ENCODE results near the gene C6.

C6 gene

DNA sequence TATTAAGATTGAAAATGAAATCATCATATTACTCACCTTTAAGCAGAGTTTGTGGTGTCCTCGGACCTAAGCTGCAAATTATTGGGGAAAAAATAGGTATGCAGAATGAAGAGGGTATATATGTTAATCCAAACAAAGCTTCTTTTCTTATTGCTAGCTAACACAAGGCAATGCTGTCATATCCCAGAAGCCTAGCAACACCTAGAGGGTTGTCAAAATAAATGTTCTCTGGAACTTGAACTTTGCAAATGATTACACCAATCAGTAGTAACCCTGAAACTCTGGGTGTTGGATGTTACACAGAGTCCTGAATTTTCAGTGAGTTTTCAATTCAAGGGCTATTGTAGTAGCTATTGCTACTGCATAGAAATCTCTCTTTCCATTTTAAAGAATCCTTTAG, at the start of gene C6:
C6 (minus strand) TSS at position 193 of the 400 bp plus-strand sequence. CDS start 10,302 bp downstream, outside the sequence.
- no peak for ATAC-seq
- TF ChIP-seq, protein P1, sequence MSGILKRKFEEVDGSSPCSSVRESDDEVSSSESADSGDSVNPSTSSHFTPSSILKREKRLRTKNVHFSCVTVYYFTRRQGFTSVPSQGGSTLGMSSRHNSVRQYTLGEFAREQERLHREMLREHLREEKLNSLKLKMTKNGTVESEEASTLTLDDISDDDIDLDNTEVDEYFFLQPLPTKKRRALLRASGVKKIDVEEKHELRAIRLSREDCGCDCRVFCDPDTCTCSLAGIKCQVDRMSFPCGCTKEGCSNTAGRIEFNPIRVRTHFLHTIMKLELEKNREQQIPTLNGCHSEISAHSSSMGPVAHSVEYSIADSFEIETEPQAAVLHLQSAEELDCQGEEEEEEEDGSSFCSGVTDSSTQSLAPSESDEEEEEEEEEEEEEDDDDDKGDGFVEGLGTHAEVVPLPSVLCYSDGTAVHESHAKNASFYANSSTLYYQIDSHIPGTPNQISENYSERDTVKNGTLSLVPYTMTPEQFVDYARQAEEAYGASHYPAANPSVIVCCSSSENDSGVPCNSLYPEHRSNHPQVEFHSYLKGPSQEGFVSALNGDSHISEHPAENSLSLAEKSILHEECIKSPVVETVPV (CRISPR knock-in tag; IDR thresholded peaks at IDR 0.05) = no peak
- TF ChIP-seq GLIS3 (CRISPR knock-in tag; IDR thresholded peaks at IDR 0.05) (no peak), TOX (CRISPR knock-in tag; IDR thresholded peaks at IDR 0.05; ENCODE audit: borderline replicate concordance) (no peak), PPARA (CRISPR knock-in tag; IDR thresholded peaks at IDR 0.05; ENCODE audit: borderline replicate concordance) (no peak), ZC3H10 (CRISPR knock-in tag; IDR thresholded peaks at IDR 0.05) (no peak), TCF4 (CRISPR knock-in tag; IDR thresholded peaks at IDR 0.05; ENCODE audit: borderline replicate concordance) (no peak), BACH2 (CRISPR knock-in tag; IDR thresholded peaks at IDR 0.05; ENCODE audit: borderline replicate concordance) (no peak), ESRRG (CRISPR knock-in tag; IDR thresholded peaks at IDR 0.05) (no peak), ZNF8 (CRISPR knock-in tag; IDR thresholded peaks at IDR 0.05) (no peak), RARB (CRISPR knock-in tag; IDR thresholded peaks at IDR 0.05) (no peak), TSHZ2 (CRISPR knock-in tag; IDR thresholded peaks at IDR 0.05) (no peak), ZNF70 (CRISPR knock-in tag; IDR thresholded peaks at IDR 0.05) (no peak)
- TF ChIP-seq, protein P2, sequence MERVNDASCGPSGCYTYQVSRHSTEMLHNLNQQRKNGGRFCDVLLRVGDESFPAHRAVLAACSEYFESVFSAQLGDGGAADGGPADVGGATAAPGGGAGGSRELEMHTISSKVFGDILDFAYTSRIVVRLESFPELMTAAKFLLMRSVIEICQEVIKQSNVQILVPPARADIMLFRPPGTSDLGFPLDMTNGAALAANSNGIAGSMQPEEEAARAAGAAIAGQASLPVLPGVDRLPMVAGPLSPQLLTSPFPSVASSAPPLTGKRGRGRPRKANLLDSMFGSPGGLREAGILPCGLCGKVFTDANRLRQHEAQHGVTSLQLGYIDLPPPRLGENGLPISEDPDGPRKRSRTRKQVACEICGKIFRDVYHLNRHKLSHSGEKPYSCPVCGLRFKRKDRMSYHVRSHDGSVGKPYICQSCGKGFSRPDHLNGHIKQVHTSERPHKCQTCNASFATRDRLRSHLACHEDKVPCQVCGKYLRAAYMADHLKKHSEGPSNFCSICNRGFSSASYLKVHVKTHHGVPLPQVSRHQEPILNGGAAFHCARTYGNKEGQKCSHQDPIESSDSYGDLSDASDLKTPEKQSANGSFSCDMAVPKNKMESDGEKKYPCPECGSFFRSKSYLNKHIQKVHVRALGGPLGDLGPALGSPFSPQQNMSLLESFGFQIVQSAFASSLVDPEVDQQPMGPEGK (CRISPR knock-in tag; IDR thresholded peaks at IDR 0.05; ENCODE audit: borderline replicate concordance) = no peak
- TF ChIP-seq, protein P3, sequence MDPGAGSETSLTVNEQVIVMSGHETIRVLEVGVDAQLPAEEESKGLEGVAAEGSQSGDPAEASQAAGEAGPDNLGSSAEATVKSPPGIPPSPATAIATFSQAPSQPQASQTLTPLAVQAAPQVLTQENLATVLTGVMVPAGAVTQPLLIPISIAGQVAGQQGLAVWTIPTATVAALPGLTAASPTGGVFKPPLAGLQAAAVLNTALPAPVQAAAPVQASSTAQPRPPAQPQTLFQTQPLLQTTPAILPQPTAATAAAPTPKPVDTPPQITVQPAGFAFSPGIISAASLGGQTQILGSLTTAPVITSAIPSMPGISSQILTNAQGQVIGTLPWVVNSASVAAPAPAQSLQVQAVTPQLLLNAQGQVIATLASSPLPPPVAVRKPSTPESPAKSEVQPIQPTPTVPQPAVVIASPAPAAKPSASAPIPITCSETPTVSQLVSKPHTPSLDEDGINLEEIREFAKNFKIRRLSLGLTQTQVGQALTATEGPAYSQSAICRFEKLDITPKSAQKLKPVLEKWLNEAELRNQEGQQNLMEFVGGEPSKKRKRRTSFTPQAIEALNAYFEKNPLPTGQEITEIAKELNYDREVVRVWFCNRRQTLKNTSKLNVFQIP (CRISPR knock-in tag; IDR thresholded peaks at IDR 0.05; ENCODE audit: borderline replicate concordance, low read depth) = no peak

GRCh38 chr5:41256400-41256799, 43.1 kb upstream of the C6 start:
- ATAC-seq = no peak
- TF ChIP-seq PPARA (CRISPR knock-in tag; IDR thresholded peaks at IDR 0.05; ENCODE audit: borderline replicate concordance) (no peak), TSHZ2 (CRISPR knock-in tag; IDR thresholded peaks at IDR 0.05) (no peak), ZFP3 (CRISPR knock-in tag; IDR thresholded peaks at IDR 0.05) (no peak), OSR1 (CRISPR knock-in tag; IDR thresholded peaks at IDR 0.05) (no peak), ZNF8 (CRISPR knock-in tag; IDR thresholded peaks at IDR 0.05) (no peak), ZC3H10 (CRISPR knock-in tag; IDR thresholded peaks at IDR 0.05) (no peak), ISL1 (CRISPR knock-in tag; IDR thresholded peaks at IDR 0.05) (no peak), ZNF565 (CRISPR knock-in tag; conservative IDR thresholded peaks at IDR 0.05; ENCODE audit: low read depth) (no peak), ZNF70 (CRISPR knock-in tag; IDR thresholded peaks at IDR 0.05) (no peak), ESRRG (CRISPR knock-in tag; IDR thresholded peaks at IDR 0.05) (no peak), ARNTL (CRISPR knock-in tag; IDR thresholded peaks at IDR 0.05; ENCODE audit: borderline replicate concordance, low read depth) (no peak), BACH2 (CRISPR knock-in tag; IDR thresholded peaks at IDR 0.05; ENCODE audit: borderline replicate concordance) (no peak), ZFP30 (CRISPR knock-in tag; IDR thresholded peaks at IDR 0.05) (no peak), GLIS3 (CRISPR knock-in tag; IDR thresholded peaks at IDR 0.05) (no peak), SNAI2 (CRISPR knock-in tag; IDR thresholded peaks at IDR 0.05) (no peak), TCF4 (CRISPR knock-in tag; IDR thresholded peaks at IDR 0.05; ENCODE audit: borderline replicate concordance) (no peak)
- TF ChIP-seq, protein P4, sequence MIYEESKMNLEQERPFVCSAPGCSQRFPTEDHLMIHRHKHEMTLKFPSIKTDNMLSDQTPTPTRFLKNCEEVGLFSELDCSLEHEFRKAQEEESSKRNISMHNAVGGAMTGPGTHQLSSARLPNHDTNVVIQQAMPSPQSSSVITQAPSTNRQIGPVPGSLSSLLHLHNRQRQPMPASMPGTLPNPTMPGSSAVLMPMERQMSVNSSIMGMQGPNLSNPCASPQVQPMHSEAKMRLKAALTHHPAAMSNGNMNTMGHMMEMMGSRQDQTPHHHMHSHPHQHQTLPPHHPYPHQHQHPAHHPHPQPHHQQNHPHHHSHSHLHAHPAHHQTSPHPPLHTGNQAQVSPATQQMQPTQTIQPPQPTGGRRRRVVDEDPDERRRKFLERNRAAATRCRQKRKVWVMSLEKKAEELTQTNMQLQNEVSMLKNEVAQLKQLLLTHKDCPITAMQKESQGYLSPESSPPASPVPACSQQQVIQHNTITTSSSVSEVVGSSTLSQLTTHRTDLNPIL (CRISPR knock-in tag; IDR thresholded peaks at IDR 0.05; ENCODE audit: low read depth) = no peak
- TF ChIP-seq, protein P1 (CRISPR knock-in tag; IDR thresholded peaks at IDR 0.05) = no peak
- TF ChIP-seq, protein P3 (CRISPR knock-in tag; IDR thresholded peaks at IDR 0.05; ENCODE audit: borderline replicate concordance, low read depth) = no peak
